SU-DHL-6 (cell line): ENCODE results near the gene ZNF579.

Source experiments
- H2AFZ ChIP-seq: fragments of 200-600 bp; sonication (generic); 2 replicates; pipeline ENCODE4 v1.6.1; 2014; ENCODE audit warnings: low read depth, mild to moderate bottlenecking, moderate library complexity, mixed read lengths, antibody characterized with exemption, low read length; ENCODE audit not compliant: severe bottlenecking
- H3F3A ChIP-seq: fragments of 200-600 bp; shearing (Covaris generic); 2 replicates; pipeline ENCODE4 v1.6.0; 2016; ENCODE audit warnings: antibody characterized with exemption, mild to moderate bottlenecking; ENCODE audit not compliant: insufficient read depth
- H3K27ac ChIP-seq: fragments of 200-600 bp; sonication (generic); 2 replicates; pipeline ENCODE4 v1.5.1; 2016; ENCODE audit warnings: low read depth, mild to moderate bottlenecking, low read length, moderate library complexity, mixed read lengths
- H3K27me3 ChIP-seq: fragments of 200-600 bp; sonication (generic), shearing (Covaris generic); 2 replicates; pipeline ENCODE4 v1.6.0; 2014; ENCODE audit warnings: mild to moderate bottlenecking, low read length
- H3K36me3 ChIP-seq: fragments of 200-600 bp; sonication (generic); 2 replicates; pipeline ENCODE4 v1.6.1; 2014; ENCODE audit warnings: mild to moderate bottlenecking, low read length, mixed read lengths
- H3K4me2 ChIP-seq: fragments of 300-600, 200-600 bp; shearing (Covaris generic), sonication (generic); 2 replicates; pipeline ENCODE4 v1.6.0; 2014; ENCODE audit warnings: low read length, low read depth, mild to moderate bottlenecking; ENCODE audit not compliant: poor library complexity, severe bottlenecking
- H3K4me3 ChIP-seq: fragments of 200-600 bp; sonication (generic); 2 replicates; pipeline ENCODE4 v1.5.1; 2014; ENCODE audit warnings: antibody characterized with exemption, low read length, mild to moderate bottlenecking, mixed read lengths; ENCODE audit not compliant: insufficient read depth, poor library complexity, severe bottlenecking
- H3K79me2 ChIP-seq: fragments of 200-600 bp; sonication (generic); 2 replicates; pipeline ENCODE4 v1.6.1; 2014; ENCODE audit warnings: mild to moderate bottlenecking, low read length, moderate library complexity; ENCODE audit not compliant: insufficient read depth
- H3K9ac ChIP-seq: fragments of 200-600 bp; sonication (generic); 2 replicates; pipeline ENCODE4 v1.7.0; 2014; ENCODE audit warnings: mild to moderate bottlenecking, low read length
- H3K9me2 ChIP-seq: fragments of 200-600 bp; sonication (generic); replicated peaks from 2 replicates; pipeline ENCODE4 v1.6.1; 2014; ENCODE audit warnings: low read length; ENCODE audit not compliant: insufficient read depth
- H3K9me3 ChIP-seq: fragments of 200-600 bp; sonication (generic); 2 replicates; pipeline ENCODE4 v1.6.1; 2014; ENCODE audit warnings: low read length, mixed read lengths; ENCODE audit not compliant: insufficient read depth
- H4K20me1 ChIP-seq: fragments of 200-600 bp; sonication (generic); 2 replicates; pipeline ENCODE4 v1.6.1; 2014; ENCODE audit warnings: low read depth, mild to moderate bottlenecking, antibody characterized with exemption, low read length, moderate library complexity, mixed read lengths
- EZH2phosphoT487 ChIP-seq: fragments of 200-600 bp; sonication (generic), shearing (Covaris generic); conservative IDR thresholded peaks from 2 replicates; pipeline ENCODE4 v1.6.1; 2018; ENCODE audit warnings: mild to moderate bottlenecking, antibody characterized with exemption, low read length, moderate library complexity, mixed read lengths
- TF ChIP-seq, protein P1 (sequence below): fragments of 200-600 bp; sonication (generic); IDR thresholded peaks from one replicate; pipeline ENCODE4 v1.5.1; 2017; ENCODE audit warnings: antibody characterized with exemption, mild to moderate bottlenecking, low read length, moderate library complexity; ENCODE audit not compliant: insufficient read depth, poor library complexity, severe bottlenecking

Gene ZNF579

DNA sequence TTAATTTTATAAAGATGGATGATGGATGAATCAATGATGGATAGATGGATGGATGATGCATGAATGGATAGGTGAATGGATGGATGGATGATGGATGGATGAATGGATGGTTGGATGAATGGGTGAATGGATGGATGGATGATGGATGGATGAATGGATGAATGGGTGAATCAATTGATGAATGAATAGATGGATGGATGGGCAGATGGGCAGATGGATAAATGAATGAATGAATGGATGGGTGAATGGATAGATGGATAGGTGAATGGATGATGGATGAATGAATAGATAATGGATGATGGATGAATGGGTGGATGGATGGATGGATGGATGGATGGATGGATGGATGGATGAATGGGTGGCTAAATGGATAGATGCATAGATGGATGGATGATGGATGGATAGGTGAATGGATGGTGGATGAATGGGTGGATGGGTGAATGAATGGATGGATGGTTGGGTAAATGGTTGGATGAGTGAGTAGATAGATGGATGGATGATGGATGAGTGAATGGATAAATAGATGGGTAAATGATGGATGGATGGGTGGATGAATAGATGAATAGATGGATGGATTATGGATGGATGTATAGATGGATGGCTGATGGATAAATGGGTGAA is 12.8 kb downstream of the ZNF579 start:
- Histone ChIP-seq H3K9me2 (no peaks in the 10 kb centered on the region), H3K27ac (no peak overlapping the region), H3K9ac (no peak overlapping the region), H3K36me3 (no peaks in the 10 kb centered on the region), H4K20me1 (no peaks in the 10 kb centered on the region), H3K27me3 (no peaks in the 10 kb centered on the region), H3K4me3 (no peak overlapping the region), H3K4me2 (no peak overlapping the region), H3K79me2 (no peaks in the 10 kb centered on the region), H3F3A (no peaks in the 10 kb centered on the region), H3K9me3 (no peaks in the 10 kb centered on the region), H2AFZ (no peak overlapping the region)
- TF ChIP-seq, protein P1, sequence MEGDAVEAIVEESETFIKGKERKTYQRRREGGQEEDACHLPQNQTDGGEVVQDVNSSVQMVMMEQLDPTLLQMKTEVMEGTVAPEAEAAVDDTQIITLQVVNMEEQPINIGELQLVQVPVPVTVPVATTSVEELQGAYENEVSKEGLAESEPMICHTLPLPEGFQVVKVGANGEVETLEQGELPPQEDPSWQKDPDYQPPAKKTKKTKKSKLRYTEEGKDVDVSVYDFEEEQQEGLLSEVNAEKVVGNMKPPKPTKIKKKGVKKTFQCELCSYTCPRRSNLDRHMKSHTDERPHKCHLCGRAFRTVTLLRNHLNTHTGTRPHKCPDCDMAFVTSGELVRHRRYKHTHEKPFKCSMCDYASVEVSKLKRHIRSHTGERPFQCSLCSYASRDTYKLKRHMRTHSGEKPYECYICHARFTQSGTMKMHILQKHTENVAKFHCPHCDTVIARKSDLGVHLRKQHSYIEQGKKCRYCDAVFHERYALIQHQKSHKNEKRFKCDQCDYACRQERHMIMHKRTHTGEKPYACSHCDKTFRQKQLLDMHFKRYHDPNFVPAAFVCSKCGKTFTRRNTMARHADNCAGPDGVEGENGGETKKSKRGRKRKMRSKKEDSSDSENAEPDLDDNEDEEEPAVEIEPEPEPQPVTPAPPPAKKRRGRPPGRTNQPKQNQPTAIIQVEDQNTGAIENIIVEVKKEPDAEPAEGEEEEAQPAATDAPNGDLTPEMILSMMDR, result no peak
- TF ChIP-seq EZH2phosphoT487, result no peak

DNA sequence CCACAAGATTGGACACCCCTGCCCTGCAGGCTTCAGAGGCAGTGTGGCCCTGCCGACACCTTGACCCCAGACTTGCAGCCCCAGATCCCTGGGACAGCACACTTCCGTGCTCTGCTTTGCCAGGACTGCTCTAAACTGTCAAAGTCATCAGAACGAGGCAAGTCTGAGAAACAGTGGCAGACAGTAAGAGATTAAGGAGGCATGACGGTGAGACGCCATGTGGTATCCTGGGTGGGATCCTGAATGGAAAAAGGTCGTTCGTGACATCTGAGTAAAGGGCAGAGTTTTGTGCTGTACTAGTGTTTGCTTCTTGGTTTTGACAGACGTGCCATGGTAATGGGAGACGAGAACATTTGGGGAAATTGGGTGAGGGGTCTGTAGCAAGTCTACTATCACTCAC is 13.8 kb downstream of the ZNF579 start:
- TF ChIP-seq, protein P1, result no peak
- no peak for TF ChIP-seq EZH2phosphoT487
- H3K36me3 ChIP-seq, result no peaks in the 10 kb centered on the region
- no peak overlapping the region for H3K27ac ChIP-seq
- no peak overlapping the region for H2AFZ ChIP-seq
- no peaks in the 10 kb centered on the region for H3K9me2 ChIP-seq
- no peaks in the 10 kb centered on the region for H3K9me3 ChIP-seq
- H3F3A ChIP-seq, result no peaks in the 10 kb centered on the region
- H3K4me3 ChIP-seq, result no peak overlapping the region
- no peaks in the 10 kb centered on the region for H3K79me2 ChIP-seq
- no peak overlapping the region for H3K9ac ChIP-seq
- H3K4me2 ChIP-seq, result no peak overlapping the region
- H3K27me3 ChIP-seq, result no peaks in the 10 kb centered on the region
- H4K20me1 ChIP-seq, result no peaks in the 10 kb centered on the region

DNA sequence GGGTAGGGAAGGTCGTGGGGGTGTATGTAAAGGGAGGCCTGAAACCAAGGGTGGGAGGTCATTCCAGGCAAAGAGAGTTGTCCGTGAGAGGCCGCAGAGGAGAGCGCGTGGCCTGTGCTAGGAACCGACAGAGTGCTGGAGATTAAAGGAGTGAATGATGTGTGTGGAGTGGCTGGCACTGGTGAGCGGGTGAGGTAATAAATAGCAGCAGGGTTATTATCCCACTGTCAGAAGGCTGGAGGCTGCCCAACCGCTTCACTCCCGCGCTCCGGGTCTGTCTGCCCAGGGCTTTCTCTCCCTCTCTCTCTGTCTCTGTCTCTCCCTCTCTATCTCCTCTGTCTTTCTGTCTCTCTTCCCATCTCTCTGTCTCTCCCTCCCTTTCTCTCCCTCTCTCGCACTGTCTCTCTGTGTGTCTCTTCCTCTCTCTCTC is 17.4 kb downstream of the ZNF579 start:
- no peak overlapping the region for H3K4me2 ChIP-seq
- no peaks in the 10 kb centered on the region for H3K9me3 ChIP-seq
- H3K9me2 ChIP-seq, result no peaks in the 10 kb centered on the region
- no peaks in the 10 kb centered on the region for H3K79me2 ChIP-seq
- H2AFZ ChIP-seq, result no peak overlapping the region
- no peak overlapping the region for H3K4me3 ChIP-seq
- no peak overlapping the region for H3K27ac ChIP-seq
- H3K27me3 ChIP-seq, result no peaks in the 10 kb centered on the region
- no peak overlapping the region for H3K9ac ChIP-seq
- H3F3A ChIP-seq, result no peaks in the 10 kb centered on the region
- no peaks in the 10 kb centered on the region for H4K20me1 ChIP-seq
- no peak for TF ChIP-seq EZH2phosphoT487
- TF ChIP-seq, protein P1, result no peak
- H3K36me3 ChIP-seq, result no peaks in the 10 kb centered on the region
